Measurements from ENCODE around the gene HSH2D. TPM values are rescaled to one million over a fixed set of nuclear protein-coding genes. Genes with fewer than 3 reads are reported as not detected.
A peak's percentile ranks its signal among the peaks of the same experiment; 100 is the strongest.

Gene HSH2D
- polyA plus RNA-seq, 4 donors, result 14.8 to 31.3 (median 21.0) TPM

- H3K4me1 ChIP-seq (ENCODE audit: control insufficient read depth in 3 of 3, insufficient read depth in 2 of 3, low read depth in 1 of 3, low read length in 2 of 3), result peaks cover 0 to 14% (median 2%) of the 10 kb centered on the region in 3 donors
- H3K9me3 ChIP-seq (ENCODE audit: control insufficient read depth in 2 of 2, insufficient read depth in 1 of 2, low read depth in 1 of 2, low read length in 1 of 2), result no peaks in the 10 kb centered on the region
- H3K27ac ChIP-seq (ENCODE audit: low read depth in 1 of 3, low read length in 2 of 3), result peak within 1 kb of the TSS; percentile 77 to 88 (median 81)
- WGBS, 3 donors, result 0 to 1% (median 0%) methylated on average over 39 of the region's 39 CpGs
- DNase-seq (peak; percentile 99 to 100), FAIRE-seq (peak; percentile 19)
- H3K27me3 ChIP-seq (ENCODE audit: control insufficient read depth in 3 of 3, insufficient read depth in 3 of 3, low read length in 3 of 3), result no peaks in the 10 kb centered on the region
- H3K36me3 ChIP-seq (ENCODE audit: control insufficient read depth in 3 of 3, insufficient read depth in 2 of 3, low read depth in 1 of 3, low read length in 3 of 3), result peaks cover 0 to 31% (median 11%) of the 10 kb centered on the region in 3 donors
- peak within 1 kb of the TSS; percentile 66 to 99 (median 94) for H3K4me3 ChIP-seq (ENCODE audit: low read depth in 1 of 3, low read length in 3 of 3)
Measured at GRCh38 chr19:16185123-16185767, 41.8 kb downstream of the HSH2D start, which contains the start of gene FAM32A. Gene FAM32A (plus strand): TSS chr19:16185410. CDS start chr19:16185443, 33 bp downstream.

DNA sequence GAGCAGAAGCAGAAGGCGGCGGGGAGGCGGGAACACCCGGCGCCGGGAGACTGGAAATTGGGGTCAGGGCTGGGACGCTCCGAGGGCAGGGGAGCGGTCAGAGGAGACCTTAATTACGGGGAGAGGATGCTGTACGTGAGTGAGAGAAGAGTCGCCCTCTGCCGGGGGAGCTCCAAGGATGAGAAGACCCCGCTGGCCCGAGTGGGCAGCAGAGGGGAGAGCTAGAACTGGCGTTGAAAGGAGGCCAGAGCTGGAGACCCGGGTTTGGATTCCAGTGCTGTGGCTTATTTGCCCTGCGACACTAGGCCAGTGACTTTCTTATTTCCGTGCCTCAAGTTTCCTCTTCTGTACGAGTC, 42.3 kb downstream of the HSH2D start:
- FAIRE-seq (no peak), DNase-seq (peak in 1 of 2 donors; percentile 63)
- peaks cover 0 to 14% (median 2%) of the 10 kb centered on the region in 3 donors for H3K4me1 ChIP-seq (ENCODE audit: control insufficient read depth in 3 of 3, insufficient read depth in 2 of 3, low read depth in 1 of 3, low read length in 2 of 3)
- H3K27ac ChIP-seq (ENCODE audit: low read depth in 1 of 3, low read length in 2 of 3), result peak overlapping the region; percentile 77 to 88 (median 81)
- 0% methylated on average over 15 to 20 of the region's 20 CpGs for WGBS, 3 donors
- H3K4me3 ChIP-seq (ENCODE audit: low read depth in 1 of 3, low read length in 3 of 3), result peak overlapping the region; percentile 66 to 99 (median 94)
- H3K27me3 ChIP-seq (ENCODE audit: control insufficient read depth in 3 of 3, insufficient read depth in 3 of 3, low read length in 3 of 3), result no peaks in the 10 kb centered on the region
- no peaks in the 10 kb centered on the region for H3K9me3 ChIP-seq (ENCODE audit: control insufficient read depth in 2 of 2, insufficient read depth in 1 of 2, low read depth in 1 of 2, low read length in 1 of 2)
- peaks cover 4 to 36% (median 16%) of the 10 kb centered on the region in 3 donors for H3K36me3 ChIP-seq (ENCODE audit: control insufficient read depth in 3 of 3, insufficient read depth in 2 of 3, low read depth in 1 of 3, low read length in 3 of 3)

DNA sequence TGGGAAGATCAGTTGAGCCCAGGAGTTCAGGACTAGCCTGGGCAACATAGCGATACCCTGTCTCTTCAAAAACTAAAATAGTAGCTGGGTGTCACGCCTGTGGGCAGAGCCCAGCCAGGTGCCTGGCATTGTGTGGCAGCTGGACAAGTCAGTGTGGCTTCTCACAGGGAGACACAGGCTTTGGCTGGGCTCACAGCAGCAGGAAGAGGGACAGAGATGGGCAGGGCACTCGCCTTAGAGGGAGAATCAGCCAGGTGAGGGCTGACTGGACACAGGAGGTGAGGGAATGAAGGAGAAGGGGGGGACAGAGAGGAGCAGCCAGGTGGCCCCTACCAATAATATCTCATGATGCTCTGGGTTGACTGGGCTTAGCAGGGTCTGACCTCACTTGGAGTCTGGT, 45.0 kb downstream of the HSH2D start:
- no peak for FAIRE-seq
- WGBS, 3 donors, result 90 to 94% (median 93%) methylated on average over 3 of the region's 3 CpGs
- Histone ChIP-seq H3K27ac (ENCODE audit: low read depth in 1 of 3, low read length in 2 of 3) (no peak overlapping the region), H3K4me1 (ENCODE audit: control insufficient read depth in 3 of 3, insufficient read depth in 2 of 3, low read depth in 1 of 3, low read length in 2 of 3) (peaks cover 0 to 14% (median 2%) of the 10 kb centered on the region in 3 donors), H3K4me3 (ENCODE audit: low read depth in 1 of 3, low read length in 3 of 3) (no peak overlapping the region), H3K36me3 (ENCODE audit: control insufficient read depth in 3 of 3, insufficient read depth in 2 of 3, low read depth in 1 of 3, low read length in 3 of 3) (peaks cover 10 to 55% (median 30%) of the 10 kb centered on the region in 3 donors), H3K27me3 (ENCODE audit: control insufficient read depth in 3 of 3, insufficient read depth in 3 of 3, low read length in 3 of 3) (no peaks in the 10 kb centered on the region), H3K9me3 (ENCODE audit: control insufficient read depth in 2 of 2, insufficient read depth in 1 of 2, low read depth in 1 of 2, low read length in 1 of 2) (no peaks in the 10 kb centered on the region)
- DNase-seq, result no peak

DNA sequence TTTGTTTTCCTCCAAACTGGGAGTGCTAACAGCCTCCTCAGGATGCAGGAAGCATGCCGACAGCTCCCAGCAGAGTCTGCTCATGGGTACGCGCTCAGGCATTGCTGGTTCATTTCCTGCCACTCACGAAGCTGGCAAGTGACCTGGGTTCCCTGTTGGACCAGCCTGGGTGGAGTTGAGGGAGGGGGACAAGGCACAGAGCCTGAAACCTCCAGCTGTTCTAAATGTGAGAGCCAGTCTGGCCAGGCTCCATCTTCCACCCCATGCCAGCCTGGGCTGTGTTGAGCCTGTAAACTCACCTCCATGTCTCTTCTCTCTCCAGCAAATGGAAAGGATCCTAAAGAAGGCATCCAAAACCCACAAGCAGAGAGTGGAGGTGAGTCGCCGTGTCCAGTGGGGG, 46.7 kb downstream of the HSH2D start:
- FAIRE-seq, result no peak
- Histone ChIP-seq H3K4me1 (ENCODE audit: control insufficient read depth in 3 of 3, insufficient read depth in 2 of 3, low read depth in 1 of 3, low read length in 2 of 3) (peaks cover 0 to 11% (median 2%) of the 10 kb centered on the region in 3 donors), H3K27ac (ENCODE audit: low read depth in 1 of 3, low read length in 2 of 3) (no peak overlapping the region), H3K27me3 (ENCODE audit: control insufficient read depth in 3 of 3, insufficient read depth in 3 of 3, low read length in 3 of 3) (no peaks in the 10 kb centered on the region), H3K9me3 (ENCODE audit: control insufficient read depth in 2 of 2, insufficient read depth in 1 of 2, low read depth in 1 of 2, low read length in 1 of 2) (no peaks in the 10 kb centered on the region), H3K4me3 (ENCODE audit: low read depth in 1 of 3, low read length in 3 of 3) (no peak overlapping the region), H3K36me3 (ENCODE audit: control insufficient read depth in 3 of 3, insufficient read depth in 2 of 3, low read depth in 1 of 3, low read length in 3 of 3) (peaks cover 10 to 57% (median 30%) of the 10 kb centered on the region in 3 donors)
- no peak for DNase-seq
- 79 to 92% (median 88%) methylated on average over 6 of the region's 6 CpGs for WGBS, 3 donors

- 86 to 96% (median 94%) methylated on average over 10 of the region's 10 CpGs for WGBS, 3 donors
- Histone ChIP-seq H3K27me3 (ENCODE audit: control insufficient read depth in 3 of 3, insufficient read depth in 3 of 3, low read length in 3 of 3) (no peaks in the 10 kb centered on the region), H3K27ac (ENCODE audit: low read depth in 1 of 3, low read length in 2 of 3) (no peak overlapping the region), H3K36me3 (ENCODE audit: control insufficient read depth in 3 of 3, insufficient read depth in 2 of 3, low read depth in 1 of 3, low read length in 3 of 3) (peaks cover 10 to 57% (median 30%) of the 10 kb centered on the region in 3 donors), H3K4me1 (ENCODE audit: control insufficient read depth in 3 of 3, insufficient read depth in 2 of 3, low read depth in 1 of 3, low read length in 2 of 3) (peaks cover 0 to 14% (median 2%) of the 10 kb centered on the region in 3 donors), H3K9me3 (ENCODE audit: control insufficient read depth in 2 of 2, insufficient read depth in 1 of 2, low read depth in 1 of 2, low read length in 1 of 2) (no peaks in the 10 kb centered on the region), H3K4me3 (ENCODE audit: low read depth in 1 of 3, low read length in 3 of 3) (no peak overlapping the region)
- FAIRE-seq (no peak), DNase-seq (no peak)
Measured at GRCh38 chr19:16190736-16191135, 47.3 kb downstream of the HSH2D start.

DNA sequence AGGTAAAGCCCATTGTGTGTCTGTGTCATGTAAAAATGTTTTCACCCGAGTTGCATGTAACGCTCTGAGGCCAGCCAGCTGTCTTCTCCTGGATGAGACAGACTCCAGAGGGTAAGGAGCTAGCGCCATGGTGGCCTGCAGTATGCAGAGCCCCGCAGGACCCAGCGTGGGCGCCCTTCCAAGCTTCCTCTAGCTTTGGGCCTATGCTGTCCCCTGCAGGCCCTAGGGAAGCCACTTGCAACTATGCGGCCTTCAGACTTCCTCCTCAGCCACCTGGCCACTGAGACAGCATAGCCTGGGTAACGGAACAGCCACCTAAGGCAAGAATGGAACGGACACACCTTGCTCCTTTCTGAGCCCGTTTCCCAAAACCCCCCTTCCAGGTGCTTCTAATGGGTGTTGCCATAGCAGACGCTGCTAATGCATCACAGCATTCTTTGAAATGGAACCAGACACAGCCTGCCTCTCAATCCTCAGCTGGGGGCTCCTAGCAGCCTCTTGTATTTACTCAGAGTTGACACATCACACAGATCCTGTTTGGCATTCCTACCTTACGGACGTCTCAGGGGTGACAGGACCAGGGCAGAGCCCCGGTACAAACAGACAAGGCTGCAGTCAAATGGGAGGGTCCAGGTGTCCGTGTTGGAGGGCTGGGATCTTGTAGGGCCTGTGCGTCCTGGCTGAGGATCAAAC, 47.9 kb downstream of the HSH2D start:
- Histone ChIP-seq H3K9me3 (ENCODE audit: control insufficient read depth in 2 of 2, insufficient read depth in 1 of 2, low read depth in 1 of 2, low read length in 1 of 2) (no peaks in the 10 kb centered on the region), H3K4me3 (ENCODE audit: low read depth in 1 of 3, low read length in 3 of 3) (no peak overlapping the region), H3K27ac (ENCODE audit: low read depth in 1 of 3, low read length in 2 of 3) (no peak overlapping the region), H3K27me3 (ENCODE audit: control insufficient read depth in 3 of 3, insufficient read depth in 3 of 3, low read length in 3 of 3) (no peaks in the 10 kb centered on the region), H3K36me3 (ENCODE audit: control insufficient read depth in 3 of 3, insufficient read depth in 2 of 3, low read depth in 1 of 3, low read length in 3 of 3) (peaks cover 10 to 57% (median 30%) of the 10 kb centered on the region in 3 donors), H3K4me1 (ENCODE audit: control insufficient read depth in 3 of 3, insufficient read depth in 2 of 3, low read depth in 1 of 3, low read length in 2 of 3) (peaks cover 0 to 15% (median 2%) of the 10 kb centered on the region in 3 donors)
- 78 to 84% (median 83%) methylated on average over 16 of the region's 16 CpGs for WGBS, 3 donors
- no peak for FAIRE-seq
- DNase-seq, result no peak

- Histone ChIP-seq H3K36me3 (ENCODE audit: control insufficient read depth in 3 of 3, insufficient read depth in 2 of 3, low read depth in 1 of 3, low read length in 3 of 3) (peaks cover 10 to 41% (median 28%) of the 10 kb centered on the region in 3 donors), H3K27ac (ENCODE audit: low read depth in 1 of 3, low read length in 2 of 3) (no peak overlapping the region), H3K27me3 (ENCODE audit: control insufficient read depth in 3 of 3, insufficient read depth in 3 of 3, low read length in 3 of 3) (no peaks in the 10 kb centered on the region), H3K9me3 (ENCODE audit: control insufficient read depth in 2 of 2, insufficient read depth in 1 of 2, low read depth in 1 of 2, low read length in 1 of 2) (no peaks in the 10 kb centered on the region), H3K4me1 (ENCODE audit: control insufficient read depth in 3 of 3, insufficient read depth in 2 of 3, low read depth in 1 of 3, low read length in 2 of 3) (peaks cover 0 to 21% (median under 1%) of the 10 kb centered on the region in 3 donors), H3K4me3 (ENCODE audit: low read depth in 1 of 3, low read length in 3 of 3) (no peak overlapping the region)
- DNase-seq (no peak), FAIRE-seq (no peak)
- 80 to 90% (median 87%) methylated on average over 10 of the region's 10 CpGs for WGBS, 3 donors
Measured at GRCh38 chr19:16193466-16193865, 50.0 kb downstream of the HSH2D start.

GRCh38 chr19:16197188-16197621, 53.7 kb downstream of the HSH2D start:
- FAIRE-seq (no peak), DNase-seq (peak; percentile 91 to 99)
- H3K36me3 ChIP-seq (ENCODE audit: control insufficient read depth in 3 of 3, insufficient read depth in 2 of 3, low read depth in 1 of 3, low read length in 3 of 3), result peaks cover 0 to 28% (median 4%) of the 10 kb centered on the region in 3 donors
- 3 to 30% (median 17%) methylated on average over 2 of the region's 2 CpGs for WGBS, 3 donors
- peak overlapping the region in 2 of 3 donors; percentile 86 to 94 for H3K4me3 ChIP-seq (ENCODE audit: low read depth in 1 of 3, low read length in 3 of 3)
- peak overlapping the region; percentile 94 to 98 (median 95) for H3K27ac ChIP-seq (ENCODE audit: low read depth in 1 of 3, low read length in 2 of 3)
- no peaks in the 10 kb centered on the region for H3K27me3 ChIP-seq (ENCODE audit: control insufficient read depth in 3 of 3, insufficient read depth in 3 of 3, low read length in 3 of 3)
- peaks cover 6 to 45% (median 10%) of the 10 kb centered on the region in 3 donors for H3K4me1 ChIP-seq (ENCODE audit: control insufficient read depth in 3 of 3, insufficient read depth in 2 of 3, low read depth in 1 of 3, low read length in 2 of 3)
- no peaks in the 10 kb centered on the region for H3K9me3 ChIP-seq (ENCODE audit: control insufficient read depth in 2 of 2, insufficient read depth in 1 of 2, low read depth in 1 of 2, low read length in 1 of 2)

Data from small intestine (tissue), 7 donors.